ES-I3 (cell line): ENCODE data around the gene MEIS2.

Experiments used
- H3K36me3 ChIP-seq: 2 replicates; pipeline ENCODE4 v1.6.1; 2013; ENCODE audit warnings: mild to moderate bottlenecking, low read length, control low read depth, moderate library complexity; ENCODE audit not compliant: insufficient read depth
- H3K4me1 ChIP-seq: 2 replicates; pipeline ENCODE4 v1.6.1; 2013; ENCODE audit warnings: mild to moderate bottlenecking, control low read depth, low read length; ENCODE audit not compliant: insufficient read depth
- H3K9ac ChIP-seq: 2 replicates; pipeline ENCODE4 v1.6.1; 2013; ENCODE audit warnings: low read depth, mild to moderate bottlenecking, low read length, moderate library complexity
- H3K9me3 ChIP-seq: 2 replicates; pipeline ENCODE4 v1.6.1; 2013; ENCODE audit warnings: mild to moderate bottlenecking, low read length, moderate library complexity; ENCODE audit not compliant: control insufficient read depth, insufficient read depth

The MEIS2 gene

GRCh38 chr15:36964626-36965025, 135.7 kb downstream of the MEIS2 start:
- no peak overlapping the region for H3K9ac ChIP-seq
- H3K9me3 ChIP-seq = no peaks in the 10 kb centered on the region
- no peaks in the 10 kb centered on the region for H3K4me1 ChIP-seq
- H3K36me3 ChIP-seq = no peaks in the 10 kb centered on the region

- Histone ChIP-seq H3K9ac (no peak overlapping the region), H3K4me1 (no peaks in the 10 kb centered on the region), H3K36me3 (no peaks in the 10 kb centered on the region), H3K9me3 (no peaks in the 10 kb centered on the region)
Observed at GRCh38 chr15:36961956-36962355, 138.4 kb downstream of the MEIS2 start.

DNA sequence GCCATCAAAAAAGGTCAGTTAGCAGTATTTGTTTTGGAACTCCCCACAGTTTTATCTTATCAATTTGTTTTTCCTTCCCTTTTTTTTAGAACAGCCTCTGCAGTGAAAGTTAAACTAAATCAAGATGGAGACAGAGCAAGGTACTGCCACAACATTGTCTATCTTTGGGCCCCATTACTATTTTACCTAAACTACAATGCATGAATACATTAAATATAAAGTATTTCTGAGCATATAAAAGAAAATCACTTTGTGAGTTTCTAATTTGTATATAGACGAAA, 139.5 kb downstream of the MEIS2 start:
- Histone ChIP-seq H3K36me3 (no peaks in the 10 kb centered on the region), H3K9me3 (no peaks in the 10 kb centered on the region), H3K9ac (no peak overlapping the region), H3K4me1 (no peaks in the 10 kb centered on the region)

- Histone ChIP-seq H3K9ac (no peak overlapping the region), H3K4me1 (no peaks in the 10 kb centered on the region), H3K36me3 (no peaks in the 10 kb centered on the region), H3K9me3 (no peaks in the 10 kb centered on the region)
Observed at GRCh38 chr15:36960179-36960946, 140.0 kb downstream of the MEIS2 start.

GRCh38 chr15:36959746-36960145, 140.6 kb downstream of the MEIS2 start:
- Histone ChIP-seq H3K9me3 (no peaks in the 10 kb centered on the region), H3K36me3 (no peaks in the 10 kb centered on the region), H3K4me1 (no peaks in the 10 kb centered on the region)

DNA sequence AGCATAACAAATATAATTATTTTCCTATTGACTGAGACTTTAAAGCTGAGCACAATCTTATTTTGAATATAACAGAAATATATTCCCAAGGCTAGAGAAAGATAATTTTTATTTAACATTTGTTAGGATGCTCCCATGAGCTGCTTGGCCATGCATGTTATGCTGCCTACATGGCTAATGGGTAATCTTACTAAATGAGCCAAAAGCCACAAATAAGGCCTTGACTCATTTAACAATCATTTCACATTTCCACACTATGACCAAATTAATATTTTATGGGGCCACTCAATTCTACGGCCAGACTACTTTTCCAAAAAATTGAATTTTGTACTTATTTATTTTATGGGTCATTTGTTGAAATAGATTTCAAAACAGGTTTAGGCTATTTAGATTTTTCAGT, 141.7 kb downstream of the MEIS2 start:
- Histone ChIP-seq H3K9ac (no peak overlapping the region), H3K36me3 (no peaks in the 10 kb centered on the region), H3K9me3 (no peaks in the 10 kb centered on the region), H3K4me1 (no peaks in the 10 kb centered on the region)

More at GRCh38 chr15:36959746-36960145, 140.6 kb downstream of the MEIS2 start:
- no peak overlapping the region for H3K9ac ChIP-seq

- Histone ChIP-seq H3K36me3 (no peaks in the 10 kb centered on the region), H3K4me1 (no peaks in the 10 kb centered on the region), H3K9ac (no peak overlapping the region), H3K9me3 (no peaks in the 10 kb centered on the region)
Observed at GRCh38 chr15:36954486-36954885, 145.9 kb downstream of the MEIS2 start.

- H3K9me3 ChIP-seq = no peaks in the 10 kb centered on the region
- H3K4me1 ChIP-seq = no peaks in the 10 kb centered on the region
- no peak overlapping the region for H3K9ac ChIP-seq
- H3K36me3 ChIP-seq = no peaks in the 10 kb centered on the region
Observed at GRCh38 chr15:36953346-36953745, 147.0 kb downstream of the MEIS2 start.

DNA sequence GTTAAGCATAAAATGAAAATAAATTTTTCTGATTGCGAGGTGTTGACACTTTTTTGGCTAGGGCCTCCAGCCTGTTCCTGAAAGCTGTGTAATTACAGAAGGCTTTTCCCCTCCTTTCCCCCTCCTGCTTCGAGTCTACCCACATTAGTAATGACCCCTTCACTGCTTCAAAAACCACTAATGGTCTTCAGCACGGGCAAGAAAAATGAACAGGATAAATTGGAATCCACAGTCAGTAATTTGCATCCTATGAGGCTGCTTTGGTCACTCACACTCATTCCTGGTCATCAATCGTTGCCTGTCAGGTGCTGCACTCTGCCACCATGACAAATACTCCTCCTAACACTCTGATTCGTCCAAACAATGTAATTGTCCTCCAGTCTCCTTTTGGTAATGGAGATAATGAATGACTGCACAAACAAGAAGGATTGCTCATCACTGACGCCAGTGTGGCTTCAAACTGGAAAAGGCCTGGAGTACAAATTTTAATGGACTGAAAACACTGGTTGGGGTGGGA, 148.6 kb downstream of the MEIS2 start:
- Histone ChIP-seq H3K9ac (no peak overlapping the region), H3K9me3 (no peaks in the 10 kb centered on the region), H3K36me3 (no peaks in the 10 kb centered on the region), H3K4me1 (no peaks in the 10 kb centered on the region)

DNA sequence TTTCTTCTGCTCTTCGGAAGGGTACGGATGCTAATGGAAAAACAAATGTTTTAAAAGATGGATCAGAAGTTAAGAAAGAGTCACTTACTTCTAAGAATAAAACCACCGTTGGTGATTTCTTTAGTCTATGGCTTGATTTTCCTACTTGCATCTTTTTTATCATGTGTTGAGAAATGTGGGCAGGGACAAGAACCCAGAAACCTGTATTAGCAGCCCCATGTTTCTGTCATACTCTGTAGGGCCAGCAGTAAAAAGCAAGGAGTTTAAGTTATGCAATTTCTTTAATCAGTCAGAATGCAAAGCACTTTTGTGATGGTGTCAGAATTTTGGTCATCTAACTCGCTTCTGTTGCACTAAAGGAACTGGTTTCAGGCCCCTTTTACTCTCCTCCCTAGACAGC, 150.0 kb downstream of the MEIS2 start:
- H3K4me1 ChIP-seq = no peaks in the 10 kb centered on the region
- no peaks in the 10 kb centered on the region for H3K36me3 ChIP-seq
- no peaks in the 10 kb centered on the region for H3K9me3 ChIP-seq
- H3K9ac ChIP-seq = no peak overlapping the region

- Histone ChIP-seq H3K9ac (no peak overlapping the region), H3K4me1 (no peaks in the 10 kb centered on the region)
Observed at GRCh38 chr15:36948982-36949381, 151.4 kb downstream of the MEIS2 start.

DNA sequence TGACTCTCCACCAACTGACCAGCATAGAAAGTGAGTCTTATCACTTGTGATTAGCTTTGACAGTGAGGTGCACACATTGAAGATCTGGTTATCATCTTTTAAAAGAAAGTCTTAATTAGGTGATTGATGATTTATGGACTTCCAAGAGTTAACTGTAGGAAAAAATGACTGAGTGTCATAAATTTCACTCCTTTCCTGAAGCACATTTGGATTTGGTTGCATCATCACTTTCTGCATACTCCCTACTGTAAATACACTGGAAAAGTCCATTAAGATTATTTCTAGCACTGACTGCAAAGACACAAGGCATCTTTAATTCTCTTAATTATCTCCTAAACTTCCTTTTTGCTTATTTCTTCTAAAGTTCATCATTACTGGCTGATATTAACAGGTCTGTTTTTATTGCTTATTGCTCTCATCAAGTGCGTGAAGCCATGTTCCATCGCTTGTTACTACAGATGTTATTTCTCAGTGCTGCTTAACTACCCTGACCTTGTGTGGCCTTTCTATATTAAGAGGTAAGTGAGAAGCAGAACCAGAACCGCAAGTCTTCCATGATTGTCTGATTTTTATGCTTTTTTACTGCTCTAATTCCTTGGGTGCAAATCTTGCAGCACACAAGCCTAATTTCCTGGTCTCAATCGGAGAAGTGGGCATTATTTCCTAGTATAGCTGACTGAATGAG, 153.2 kb downstream of the MEIS2 start:
- no peaks in the 10 kb centered on the region for H3K4me1 ChIP-seq
- H3K9me3 ChIP-seq = no peaks in the 10 kb centered on the region
- H3K9ac ChIP-seq = no peak overlapping the region
- no peaks in the 10 kb centered on the region for H3K36me3 ChIP-seq

More at GRCh38 chr15:36948982-36949381, 151.4 kb downstream of the MEIS2 start:
- Histone ChIP-seq H3K36me3 (no peaks in the 10 kb centered on the region), H3K9me3 (no peaks in the 10 kb centered on the region)

DNA sequence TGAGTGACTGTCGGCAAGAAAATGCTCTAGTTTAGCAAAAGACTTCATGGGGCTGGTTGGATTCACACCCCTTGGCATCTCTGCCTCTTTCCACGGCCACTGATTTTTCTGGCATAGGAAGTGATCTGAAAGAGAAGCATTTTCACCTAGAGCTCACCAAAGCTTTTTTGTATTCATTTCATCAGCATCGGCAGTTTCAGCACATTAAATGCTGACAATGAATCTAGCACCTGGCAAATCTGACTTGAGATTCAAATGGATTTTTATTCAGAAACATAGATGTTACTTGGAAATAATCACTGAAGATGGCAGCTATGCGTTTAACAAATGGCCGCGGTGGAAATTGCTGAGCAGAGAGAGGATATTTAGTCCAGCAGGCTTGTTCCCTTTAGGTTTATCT, 155.9 kb downstream of the MEIS2 start:
- Histone ChIP-seq H3K9me3 (no peaks in the 10 kb centered on the region), H3K9ac (no peak overlapping the region), H3K36me3 (no peaks in the 10 kb centered on the region), H3K4me1 (no peaks in the 10 kb centered on the region)

GRCh38 chr15:36943508-36944361, 156.6 kb downstream of the MEIS2 start:
- no peaks in the 10 kb centered on the region for H3K36me3 ChIP-seq

More at GRCh38 chr15:36943508-36944361, 156.6 kb downstream of the MEIS2 start:
- H3K4me1 ChIP-seq = no peaks in the 10 kb centered on the region
- H3K9me3 ChIP-seq = no peaks in the 10 kb centered on the region
- H3K9ac ChIP-seq = no peak overlapping the region
